Left ventricle myocardium superior (tissue), 1 donor: ENCODE results near the gene SLC23A2. TPM values are rescaled to one million over a fixed set of nuclear protein-coding genes. Genes with fewer than 3 reads are reported as not detected.
"Not testable (repeated sequence)": the region's sequence is repeated elsewhere in the genome, so short reads cannot be mapped to it uniquely, and the experiment has no call there.

Experiments used
- ATAC-seq: fragments of 200-7000 bp; cut with Tn5 transposase; one replicate; pipeline ENCODE4 v1.9.1; 2020; ENCODE audit warnings: mild to moderate bottlenecking, moderate library complexity
- DNase-seq: peaks from one replicate; pipeline ENCODE4 v3.0.0-alpha.2; 2020
- intact Hi-C: fragments of 100-400 bp; cut with micrococcal nuclease; formaldehyde crosslinking; loops from one replicate; pipeline ENCODE4 v1.11.0; 2022
- long read RNA-seq: library from polyadenylated mRNA; unstranded; transcript quantifications from one replicate; pipeline ENCODE4 v2.0.0, GENCODE V29; 2021
- total RNA-seq: library from RNA; stranded (reverse); fragmentation: NEBNext Ultra II Directional; extraction: Animal tissue kit (Norgen Biotek cat#: 25700); gene quantifications from one replicate; pipeline ENCODE4 v1.2.1, GENCODE V29; 2021
- donor health status: DM: no; HTN: yes; CAD: no; lungs with severe emphysema.

Gene SLC23A2
- total RNA-seq = 6.4 TPM
- long read RNA-seq, partial matches to known transcripts = 0 of 4 reads
- long read RNA-seq, other reads (novel, unspliced or antisense) = 4 of 4 reads

DNA sequence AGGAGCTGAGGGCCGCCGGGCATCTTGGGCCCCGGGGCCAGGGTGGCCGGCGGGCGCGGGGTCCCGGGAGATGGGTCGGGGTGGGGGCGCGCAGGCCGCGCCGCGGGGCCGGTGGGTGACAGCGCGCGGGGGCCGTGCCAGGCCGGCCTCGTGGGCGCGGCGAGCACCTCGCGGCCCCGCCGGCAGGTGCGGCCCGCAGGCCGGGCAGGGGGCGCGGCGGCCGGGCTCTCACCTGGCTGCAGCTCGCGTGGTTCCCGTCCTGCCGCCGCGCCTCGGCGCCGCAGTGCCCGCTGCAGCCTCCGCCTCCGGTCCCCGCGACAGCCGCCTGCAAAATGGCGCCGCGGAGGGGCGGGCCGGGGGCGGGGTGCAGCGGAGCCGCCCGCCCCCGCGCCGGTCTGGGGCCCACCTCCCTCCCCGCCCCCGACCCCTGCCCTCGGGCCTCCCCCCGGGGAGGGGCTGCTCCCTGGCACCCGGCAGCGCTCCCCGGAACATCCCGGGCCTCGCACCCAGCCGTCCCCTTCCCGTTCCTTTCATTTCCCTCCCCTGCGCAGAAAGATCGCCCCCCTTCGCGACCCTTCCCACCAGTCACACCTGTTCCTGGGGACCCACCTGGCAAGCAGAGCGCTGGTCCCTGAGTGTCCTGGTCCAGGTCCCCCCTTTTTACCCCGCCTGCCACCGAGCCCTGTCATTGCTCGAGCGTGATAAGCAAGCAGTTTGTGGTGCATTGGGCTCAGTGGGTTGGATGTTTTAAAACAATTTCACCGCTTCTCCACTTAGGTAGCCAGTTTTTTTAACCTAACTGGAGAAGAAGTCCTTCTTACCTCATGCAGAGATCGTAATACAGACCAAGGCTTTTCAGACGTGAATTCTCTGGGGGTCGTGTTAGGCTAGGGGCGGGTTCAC, at the start of gene SLC23A2:
Gene SLC23A2 (minus strand): TSS at position 337 of the 903 bp plus-strand sequence. CDS start 68,948 bp downstream, outside the sequence.
- ATAC-seq = peak; percentile 94
- peak; percentile 75 for DNase-seq
- intact Hi-C loops = no loop called here

DNA sequence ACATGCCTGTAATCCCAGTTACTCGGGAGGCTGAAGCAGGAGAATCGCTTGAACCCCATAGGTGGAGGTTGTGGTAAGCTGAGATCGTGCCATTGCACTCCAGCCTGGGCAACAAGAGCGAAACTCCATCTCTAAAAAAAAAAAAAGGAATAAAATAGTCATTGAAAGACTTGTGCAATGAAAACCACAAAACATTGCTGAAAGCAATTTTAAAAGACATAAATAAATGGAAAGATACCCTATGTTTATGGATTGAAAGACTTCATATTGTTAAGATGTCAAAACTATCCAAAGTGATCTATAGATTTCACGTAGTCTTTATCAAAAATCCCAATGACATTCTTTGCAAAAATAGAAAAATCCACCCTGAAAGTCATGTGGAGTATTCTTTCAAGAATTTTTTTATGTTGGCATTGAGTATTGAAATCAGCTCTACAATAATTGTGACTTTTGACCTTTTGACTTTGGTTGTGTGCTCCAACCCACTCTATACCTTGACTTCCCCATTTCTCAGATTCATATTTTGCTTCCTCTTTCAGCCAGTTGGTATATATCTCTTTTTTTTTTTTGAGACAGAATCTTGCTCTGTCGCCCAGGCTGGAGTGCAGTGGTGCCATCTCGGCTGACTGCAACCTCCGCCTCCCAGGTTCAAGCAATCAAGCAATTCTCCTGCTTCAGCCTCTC, 45.5 kb upstream of the SLC23A2 start:
- DNase-seq (no peak), ATAC-seq (no peak)
- intact Hi-C loops = no loop called here

DNA sequence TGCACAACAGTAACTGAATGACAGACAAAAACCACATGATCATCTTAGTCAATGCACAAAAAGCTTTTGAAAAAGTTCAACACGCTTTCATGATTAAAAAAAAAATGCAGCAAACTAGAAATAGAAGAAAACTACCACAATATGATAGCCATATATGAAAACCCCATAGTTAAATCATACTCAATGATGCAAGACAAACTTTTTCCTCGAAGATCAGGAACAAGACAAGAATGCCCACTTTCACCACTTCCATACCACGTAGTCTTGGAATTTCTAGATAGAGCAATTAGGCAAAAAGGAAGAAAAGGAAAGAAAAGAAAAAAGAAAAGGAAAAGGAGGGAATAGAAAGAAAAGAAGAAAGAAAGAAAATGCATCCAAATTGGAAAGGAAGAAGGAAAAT, 44.6 kb upstream of the SLC23A2 start:
- DNase-seq (no peak), ATAC-seq (no peak)
- intact Hi-C loops = no loop called here

DNA sequence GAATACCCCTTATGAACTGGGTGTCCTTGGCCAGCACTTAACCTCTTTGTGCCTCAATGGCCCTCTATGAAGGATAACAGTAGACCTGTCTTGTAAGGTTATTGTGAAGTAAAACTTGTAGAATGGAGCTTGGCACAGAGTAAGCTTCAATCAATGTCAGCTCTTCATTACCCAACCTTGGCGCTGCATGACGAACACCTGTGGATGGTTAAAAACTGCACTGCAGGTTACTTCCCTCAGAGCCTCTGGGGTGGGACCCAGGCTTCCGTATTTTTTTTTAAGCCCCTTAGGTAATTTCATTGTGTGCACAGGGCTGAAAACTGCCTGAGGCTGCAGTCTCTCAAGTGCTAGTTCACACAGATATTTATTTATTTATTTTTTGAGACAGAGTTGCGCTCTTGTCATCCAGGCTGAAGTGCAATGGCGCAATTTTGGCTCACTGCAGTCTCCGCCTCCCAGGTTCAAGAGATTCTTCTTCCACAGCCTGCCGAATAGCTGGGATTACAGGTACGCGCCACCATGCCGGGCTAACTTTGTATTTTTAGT, 42.8 kb upstream of the SLC23A2 start:
- intact Hi-C loops = no loop called here
- ATAC-seq = no peak
- no peak for DNase-seq

DNA sequence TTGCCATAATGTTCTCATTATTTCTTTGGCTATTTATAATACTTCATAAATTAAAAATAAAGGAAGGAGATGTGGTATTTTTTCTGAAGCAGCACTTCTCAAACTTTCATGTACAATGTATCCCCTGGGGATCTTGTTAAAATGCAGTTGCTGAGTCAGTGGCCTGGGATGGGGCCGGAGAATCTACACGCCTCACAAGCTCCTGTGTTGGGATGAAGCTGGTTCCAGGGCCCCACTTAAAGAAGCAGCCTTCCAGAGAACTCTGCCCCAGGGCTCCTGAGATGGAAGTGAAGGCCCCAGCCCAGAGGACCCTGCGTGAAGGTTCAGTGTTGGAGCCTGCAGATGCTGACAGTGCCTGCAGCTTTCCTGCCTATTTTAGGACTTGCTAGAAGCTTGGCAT, 40.1 kb upstream of the SLC23A2 start:
- ATAC-seq = no peak
- intact Hi-C loops = no loop called here
- no peak for DNase-seq

DNA sequence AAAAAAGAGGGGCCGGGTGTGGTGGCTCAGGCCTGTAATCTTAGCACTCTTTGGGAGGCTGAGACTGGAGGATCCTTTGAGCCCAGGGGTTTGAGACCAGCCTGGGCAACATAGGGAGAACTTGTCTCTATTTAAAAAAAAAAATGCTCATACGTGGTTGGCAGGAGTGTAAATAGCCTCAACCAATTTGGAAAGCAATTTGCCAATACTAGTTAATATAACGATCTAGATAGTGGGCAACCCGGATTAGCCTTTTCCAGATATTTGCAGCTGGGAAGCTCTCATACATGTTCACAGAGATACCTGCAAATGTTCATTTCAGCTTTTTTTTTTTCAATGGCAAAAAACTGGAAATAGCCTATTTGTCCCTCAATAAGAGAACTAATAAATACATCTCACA, 39.0 kb upstream of the SLC23A2 start:
- DNase-seq = no peak
- intact Hi-C loops = no loop called here
- ATAC-seq = no peak

DNA sequence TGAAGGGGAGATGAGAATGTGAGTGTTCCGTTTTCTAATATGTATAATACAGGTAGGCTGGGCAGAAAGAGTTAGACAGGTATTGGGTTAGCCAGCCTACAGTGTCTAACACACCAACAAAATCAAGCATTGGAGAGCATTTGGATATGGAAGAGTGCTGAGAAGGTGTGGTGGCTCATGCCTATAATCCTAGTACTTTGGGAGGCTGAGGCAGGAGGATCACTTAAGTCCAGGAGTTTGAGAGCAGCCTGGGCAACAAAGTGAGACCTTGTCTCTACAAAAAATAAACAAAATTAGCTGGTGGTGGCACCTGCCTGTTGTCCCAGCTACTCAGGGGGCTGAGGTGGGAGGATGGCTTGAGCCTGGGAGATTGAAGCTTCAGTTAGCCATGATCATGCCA, 38.6 kb upstream of the SLC23A2 start:
- ATAC-seq = no peak
- intact Hi-C loops = no loop called here
- DNase-seq = no peak

DNA sequence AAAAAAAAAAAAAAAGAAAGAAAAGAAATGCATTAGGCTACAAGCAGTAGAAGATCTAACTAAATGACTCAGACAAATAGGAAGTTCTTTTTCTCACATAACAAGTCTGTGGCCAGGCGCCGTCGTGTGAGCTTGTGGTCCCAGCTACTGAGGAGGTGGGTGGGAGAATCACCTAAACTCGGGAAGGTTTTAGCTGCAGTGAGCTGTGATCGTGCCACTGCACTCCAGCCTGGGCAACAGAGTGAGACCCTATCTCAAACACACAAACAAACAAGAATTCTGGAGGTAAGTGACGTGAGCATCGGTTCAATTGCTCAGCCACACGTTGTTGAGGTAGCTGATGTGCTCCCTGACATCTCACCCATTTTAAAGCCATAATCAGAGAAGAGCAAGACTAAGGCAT, 37.9 kb upstream of the SLC23A2 start:
- no peak for ATAC-seq
- intact Hi-C loops = no loop called here
- no peak for DNase-seq

DNA sequence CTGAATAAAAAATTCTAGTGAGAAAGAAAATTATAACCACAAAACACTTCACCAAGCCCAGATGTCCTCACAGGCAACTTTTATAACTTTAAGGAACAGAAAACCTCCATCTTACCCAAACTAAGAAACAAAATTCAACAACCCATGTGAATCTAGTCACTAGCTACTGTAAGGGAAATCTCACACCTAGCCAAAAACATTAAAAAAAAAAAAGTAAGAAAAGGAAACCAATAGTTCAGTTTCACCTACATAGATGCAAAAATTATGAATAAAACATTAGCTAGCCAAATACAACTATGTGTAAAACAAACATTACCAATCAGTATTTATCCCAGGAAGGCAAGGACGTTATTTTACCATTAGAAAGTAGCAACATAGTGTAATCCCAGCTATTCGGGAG, 35.5 kb upstream of the SLC23A2 start:
- intact Hi-C loops = no loop called here
- DNase-seq (no peak), ATAC-seq (no peak)

DNA sequence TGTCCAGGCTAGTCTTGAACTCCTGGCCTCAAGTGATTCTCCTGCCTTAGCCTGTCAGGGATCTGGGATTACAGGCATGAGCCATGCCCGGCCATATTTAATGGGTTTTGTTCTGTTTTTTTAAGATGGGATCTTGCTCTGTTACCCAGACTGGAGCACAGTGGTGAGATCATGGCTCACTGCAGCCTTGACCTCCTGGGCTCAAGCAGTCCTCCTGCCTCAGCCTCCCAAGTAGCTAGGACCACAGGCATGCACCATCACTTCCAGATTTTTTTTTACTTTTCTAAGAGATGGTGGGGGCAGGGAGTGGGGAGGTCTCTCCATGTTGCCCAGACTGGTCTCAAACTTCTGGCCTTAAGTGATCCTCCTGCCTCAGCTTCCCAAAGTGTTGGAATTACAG, 34.2 kb upstream of the SLC23A2 start:
- intact Hi-C loops, ATAC-seq, DNase-seq: not testable (repeated sequence)

DNA sequence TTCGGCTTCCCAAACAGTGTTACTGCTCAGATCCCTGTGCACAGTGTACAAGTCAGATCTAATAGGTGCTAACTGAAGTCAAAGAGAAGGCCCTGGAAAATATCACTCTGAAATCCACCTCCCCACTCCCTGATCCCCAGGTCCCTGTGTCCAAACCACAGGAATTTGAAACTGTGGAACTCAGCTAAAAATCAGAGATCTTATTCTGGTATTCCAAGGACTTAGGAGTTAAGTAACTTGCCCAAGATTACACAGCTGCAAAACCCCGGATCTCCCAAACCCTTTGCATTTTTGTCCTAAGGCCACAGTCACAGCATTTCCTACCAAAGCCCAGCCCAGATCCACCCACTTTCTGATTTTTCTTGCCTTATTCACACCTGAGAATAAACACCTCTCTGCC, 32.3 kb upstream of the SLC23A2 start:
- no peak for ATAC-seq
- DNase-seq = no peak
- intact Hi-C loops = no loop called here

DNA sequence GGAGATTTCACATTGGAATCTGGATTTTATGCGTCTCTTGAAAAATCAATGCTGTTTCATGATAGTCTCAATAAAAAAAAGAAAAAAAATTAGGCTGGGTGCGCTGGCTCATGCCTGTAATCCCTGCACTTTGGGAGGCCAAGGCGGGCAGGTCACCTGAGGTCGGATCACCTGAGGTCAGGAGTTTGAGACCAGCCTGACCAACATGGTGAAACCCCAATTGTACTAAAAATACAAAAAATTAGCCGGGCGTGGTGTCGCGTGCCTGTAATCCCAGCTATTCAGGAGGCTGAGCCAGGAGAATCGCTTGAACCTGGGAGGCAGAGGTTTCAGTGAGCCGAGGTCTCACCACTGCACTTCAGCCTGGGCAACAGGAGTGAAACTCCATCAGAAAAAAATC, 30.4 kb upstream of the SLC23A2 start:
- ATAC-seq, intact Hi-C loops, DNase-seq: not testable (repeated sequence)

DNA sequence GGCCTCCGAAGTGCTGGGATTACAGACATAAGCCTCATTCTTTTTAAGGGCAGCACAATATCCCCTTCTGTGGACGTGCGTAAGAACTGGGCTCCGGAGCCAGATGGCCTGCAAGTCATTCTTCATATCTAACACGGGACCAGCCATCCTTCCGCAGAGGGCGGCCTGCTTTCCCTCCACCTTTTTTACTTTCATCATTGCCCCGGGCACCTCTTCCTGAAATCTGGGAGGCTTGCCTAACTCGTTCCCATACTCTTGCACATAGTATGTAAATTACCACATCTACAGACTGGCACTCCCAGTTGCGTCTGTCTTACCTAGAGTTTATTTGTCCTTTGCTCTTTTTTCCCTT, 29.9 kb upstream of the SLC23A2 start:
- ATAC-seq (no peak), DNase-seq (no peak)
- intact Hi-C loops = no loop called here

DNA sequence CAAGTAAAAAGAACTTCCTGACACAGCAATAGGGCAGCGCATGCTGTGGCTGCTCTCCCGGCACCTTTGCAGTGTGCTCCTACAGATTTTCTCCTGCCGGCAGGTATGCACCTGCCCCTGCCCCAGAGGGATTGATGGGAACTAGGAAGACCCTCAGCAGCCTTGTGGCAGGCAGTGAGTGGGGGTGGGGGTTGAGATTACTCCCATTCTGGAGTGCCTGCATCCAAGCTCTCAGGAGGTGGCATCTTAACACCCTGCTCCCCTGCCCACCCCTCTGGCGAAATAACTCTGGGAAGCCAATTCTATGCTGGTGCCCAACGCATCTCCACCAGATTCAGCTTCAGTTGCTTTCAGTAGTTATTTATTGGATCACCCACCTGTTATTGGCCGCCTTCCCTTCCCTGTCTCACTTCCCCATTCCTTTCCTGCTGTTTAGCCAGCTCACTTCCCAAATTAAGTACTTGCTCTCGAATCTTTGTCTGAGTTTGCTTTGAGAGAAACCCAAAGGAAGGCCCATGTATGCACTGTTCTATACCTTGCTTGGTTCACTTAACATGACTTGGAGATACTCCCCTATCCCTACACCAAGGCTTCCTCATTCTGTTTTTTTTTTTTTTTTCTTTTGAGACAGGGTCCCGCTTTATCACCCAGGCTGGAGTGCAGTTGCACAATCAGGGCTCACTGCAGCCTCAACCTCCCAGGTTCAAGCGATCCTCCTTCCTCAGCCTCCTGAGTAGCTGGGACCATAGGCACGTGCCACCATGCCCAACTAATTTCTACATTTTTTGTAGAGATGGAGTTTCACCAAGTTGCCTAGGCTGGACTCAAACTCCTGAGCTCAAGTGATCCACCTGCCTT, 29.3 kb upstream of the SLC23A2 start:
- ATAC-seq = no peak

DNA sequence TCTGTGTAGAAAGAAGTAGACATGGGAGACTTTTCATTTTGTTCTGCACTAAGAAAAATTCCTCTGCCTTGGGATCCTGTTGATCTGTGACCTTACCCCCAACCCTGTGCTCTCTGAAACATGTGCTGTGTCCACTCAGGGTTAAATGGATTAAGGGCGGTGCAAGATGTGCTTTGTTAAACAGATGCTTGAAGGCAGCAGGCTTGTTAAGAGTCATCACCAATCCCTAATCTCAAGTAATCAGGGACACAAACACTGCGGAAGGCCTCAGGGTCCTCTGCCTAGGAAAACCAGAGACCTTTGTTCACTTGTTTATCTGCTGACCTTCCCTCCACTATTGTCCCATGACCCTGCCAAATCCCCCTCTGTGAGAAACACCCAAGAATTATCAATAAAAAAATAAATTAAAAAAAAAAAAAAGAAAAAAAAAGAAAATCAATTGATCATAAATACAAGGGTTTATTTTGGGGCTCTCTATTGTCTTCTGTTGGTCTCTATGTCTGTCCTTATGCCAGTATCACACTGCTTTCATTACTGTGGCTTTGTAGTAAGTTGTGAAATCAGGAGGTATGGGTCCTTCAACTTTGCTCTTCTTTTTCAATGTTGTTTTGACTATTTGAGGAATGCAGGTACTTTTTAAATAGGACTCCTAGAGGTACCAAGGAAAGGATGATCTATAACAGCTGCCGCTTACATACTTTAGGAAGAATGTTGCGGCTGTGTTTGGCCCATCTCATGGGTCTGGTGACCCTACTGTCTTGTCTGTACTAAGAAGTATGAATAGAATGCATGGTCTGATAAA, 27.1 kb upstream of the SLC23A2 start:
- DNase-seq, ATAC-seq, intact Hi-C loops: not testable (repeated sequence)

More for the DNA sequence above, 29.3 kb upstream of the SLC23A2 start:
- no peak for DNase-seq
- intact Hi-C loops = no loop called here

DNA sequence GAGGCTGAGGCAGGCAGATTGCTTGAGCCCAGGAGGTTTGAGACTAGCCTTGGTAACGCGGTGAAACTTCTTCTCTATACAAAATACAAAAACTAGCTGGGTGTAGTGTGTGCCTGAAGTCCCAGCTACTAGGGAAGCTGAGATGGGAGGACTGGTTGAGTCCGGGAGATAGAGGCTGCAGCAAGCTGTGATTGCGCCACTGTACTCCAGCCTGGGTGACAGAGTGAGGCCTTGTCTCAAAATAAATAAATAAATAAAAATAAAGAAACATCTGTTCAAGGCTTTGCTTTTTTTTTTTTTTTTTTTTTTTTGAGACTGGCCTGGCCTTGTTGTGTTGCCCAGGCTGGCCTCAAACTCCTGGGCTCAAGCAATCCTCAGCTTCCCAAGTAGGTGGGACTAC, 23.7 kb upstream of the SLC23A2 start:
- intact Hi-C loops = no loop called here
- ATAC-seq = no peak

DNA sequence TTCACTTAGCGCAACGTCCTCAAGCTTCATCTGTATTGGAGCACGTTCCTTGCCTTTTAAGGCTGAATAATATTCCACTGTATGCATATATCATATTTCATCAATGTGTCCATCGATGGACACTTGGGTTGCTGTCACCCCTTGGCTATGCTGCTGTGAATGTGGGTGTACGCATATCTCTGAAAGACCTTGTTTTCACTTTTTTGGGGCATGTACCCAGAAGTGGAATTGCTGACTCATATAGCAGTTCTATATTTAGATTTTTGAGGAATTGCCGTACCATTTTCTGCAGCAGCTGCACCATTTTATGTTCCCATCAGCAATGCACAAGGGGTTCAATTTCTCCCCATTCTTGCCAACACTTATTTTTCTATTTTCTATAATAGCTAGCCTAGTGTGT, 22.8 kb upstream of the SLC23A2 start:
- ATAC-seq (no peak), DNase-seq (no peak)
- intact Hi-C loops = no loop called here

More for the DNA sequence above, 23.7 kb upstream of the SLC23A2 start:
- DNase-seq = no peak

DNA sequence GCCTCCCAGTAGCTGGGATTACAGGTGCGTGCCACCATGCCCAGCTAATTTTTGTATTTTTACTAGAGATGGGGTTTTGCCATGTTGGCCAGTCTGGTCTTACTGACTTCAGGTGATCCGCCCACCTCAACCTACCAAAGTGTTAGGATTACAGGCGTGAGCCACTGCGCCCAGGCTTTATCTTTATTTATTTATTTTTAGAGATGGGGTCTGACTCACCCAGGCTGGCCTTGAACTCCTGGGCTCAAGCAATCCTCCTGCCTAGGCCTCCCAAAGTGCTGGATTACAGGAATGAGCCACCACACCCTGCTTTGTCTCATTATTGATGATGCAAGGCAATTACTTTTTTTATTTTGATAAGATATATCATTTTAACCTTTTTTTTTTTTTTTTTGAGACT, 21.9 kb upstream of the SLC23A2 start:
- ATAC-seq, DNase-seq, intact Hi-C loops: not testable (repeated sequence)
